Uterus (tissue), 4 donors: Measurements from ENCODE around the gene MTRF1. TPM values are rescaled to one million over a fixed set of nuclear protein-coding genes. Genes with fewer than 3 reads are reported as not detected.

Source experiments
- DNase-seq, 2 donors: peaks; one replicate each; pipeline ENCODE4 v3.0.0-alpha.2; 2019 to 2020
- H3K27ac ChIP-seq, 2 donors: fragments of 200-600 bp; sonication (generic); 1 replicate in 1 of 2; 2 replicates in 1 of 2; pipeline ENCODE4 v1.5.1; 2016 to 2018
- H3K27me3 ChIP-seq, 2 donors: fragments of 200-600 bp; sonication (generic); one replicate each; pipeline ENCODE4 v1.5.1; 2018 to 2019; ENCODE audit warnings: control low read depth in 1 of 2
- H3K36me3 ChIP-seq, 2 donors: fragments of 200-600 bp; sonication (generic); one replicate each; pipeline ENCODE4 v1.5.1; 2019; ENCODE audit warnings: control low read depth in 1 of 2
- H3K4me1 ChIP-seq, 2 donors: fragments of 200-600 bp; sonication (generic); one replicate each; pipeline ENCODE4 v1.5.1; 2018 to 2019; ENCODE audit warnings: control low read depth in 1 of 2
- H3K4me3 ChIP-seq, 2 donors: fragments of 200-600 bp; sonication (generic); 1 replicate in 1 of 2; 2 replicates in 1 of 2; pipeline ENCODE4 v1.5.1; 2018 to 2019; ENCODE audit warnings: mild to moderate bottlenecking in 1 of 2
- H3K9me3 ChIP-seq, 2 donors: fragments of 200-600 bp; sonication (generic); one replicate each; pipeline ENCODE4 v1.5.1; 2019; ENCODE audit warnings: control low read depth in 1 of 2
- POLR2A ChIP-seq, 2 donors: fragments of 450-650 bp; IDR thresholded peaks; one replicate each; pipeline ENCODE4 v1.6.1; 2016; ENCODE audit warnings: antibody characterized with exemption in 2 of 2, mild to moderate bottlenecking in 1 of 2, moderate library complexity in 1 of 2
- intact Hi-C: fragments of 100-400 bp; cut with DNase I; formaldehyde crosslinking; loops from one replicate; pipeline ENCODE4 v1.15.1; 2023; ENCODE audit warnings: low total_unique reads
- total RNA-seq, 4 donors: library from RNA; depleted of rRNA in 3 of 4; stranded (reverse); fragments of >200 nt in 3 of 4; gene quantifications; one replicate each; pipeline versions ENCODE4 v1.1.0 to v1.2.4, GENCODE V29; 2014 to 2023
- TF ChIP-seq, protein P1 (sequence below), 4 experiments: fragments of 200-600 bp in 2 of 4; fragments of 450-650 bp in 2 of 4; sonication (generic) in 2 of 4; IDR thresholded peaks; one replicate each; pipeline ENCODE4 v1.5.1; 2016 to 2019; ENCODE audit warnings: antibody characterized with exemption in 4 of 4, mild to moderate bottlenecking in 2 of 4, moderate library complexity in 1 of 4
- donor health status: DM: yes; HTN: yes; CAD: no.

Gene MTRF1
- total RNA-seq, 4 donors from 2014 or later, result 4.1 to 24.1 (median 13.9) TPM

DNA sequence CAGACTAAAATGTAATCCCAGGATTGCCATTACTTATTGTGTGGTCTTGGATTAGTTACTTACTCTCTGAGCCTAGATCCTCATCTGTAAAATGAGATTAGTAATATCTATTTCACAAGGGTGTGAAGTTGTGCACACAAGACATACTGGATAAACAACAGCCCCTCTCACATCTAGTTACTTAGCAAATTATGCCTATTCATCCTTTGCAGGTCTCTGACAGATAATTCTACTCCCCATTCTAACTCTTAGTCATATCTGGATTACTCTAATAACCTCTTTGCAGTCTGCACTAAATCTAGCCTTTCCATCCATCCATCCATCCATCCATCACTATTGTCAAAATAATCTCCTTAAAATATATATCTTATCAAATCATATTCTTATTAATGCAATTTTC is 12.4 kb downstream of the MTRF1 start:
- Histone ChIP-seq H3K27ac (no peak overlapping the region), H3K4me1 (no peaks in the 10 kb centered on the region), H3K4me3 (no peak overlapping the region), H3K9me3 (no peaks in the 10 kb centered on the region), H3K27me3 (no peaks in the 10 kb centered on the region), H3K36me3 (no peaks in the 10 kb centered on the region)
- TF ChIP-seq, protein P1, sequence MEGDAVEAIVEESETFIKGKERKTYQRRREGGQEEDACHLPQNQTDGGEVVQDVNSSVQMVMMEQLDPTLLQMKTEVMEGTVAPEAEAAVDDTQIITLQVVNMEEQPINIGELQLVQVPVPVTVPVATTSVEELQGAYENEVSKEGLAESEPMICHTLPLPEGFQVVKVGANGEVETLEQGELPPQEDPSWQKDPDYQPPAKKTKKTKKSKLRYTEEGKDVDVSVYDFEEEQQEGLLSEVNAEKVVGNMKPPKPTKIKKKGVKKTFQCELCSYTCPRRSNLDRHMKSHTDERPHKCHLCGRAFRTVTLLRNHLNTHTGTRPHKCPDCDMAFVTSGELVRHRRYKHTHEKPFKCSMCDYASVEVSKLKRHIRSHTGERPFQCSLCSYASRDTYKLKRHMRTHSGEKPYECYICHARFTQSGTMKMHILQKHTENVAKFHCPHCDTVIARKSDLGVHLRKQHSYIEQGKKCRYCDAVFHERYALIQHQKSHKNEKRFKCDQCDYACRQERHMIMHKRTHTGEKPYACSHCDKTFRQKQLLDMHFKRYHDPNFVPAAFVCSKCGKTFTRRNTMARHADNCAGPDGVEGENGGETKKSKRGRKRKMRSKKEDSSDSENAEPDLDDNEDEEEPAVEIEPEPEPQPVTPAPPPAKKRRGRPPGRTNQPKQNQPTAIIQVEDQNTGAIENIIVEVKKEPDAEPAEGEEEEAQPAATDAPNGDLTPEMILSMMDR (IDR thresholded peaks at IDR 0.05), result no peak
- TF ChIP-seq POLR2A (IDR thresholded peaks at IDR 0.05), result no peak
- intact Hi-C loops, result no loop called here
- no peak for DNase-seq

DNA sequence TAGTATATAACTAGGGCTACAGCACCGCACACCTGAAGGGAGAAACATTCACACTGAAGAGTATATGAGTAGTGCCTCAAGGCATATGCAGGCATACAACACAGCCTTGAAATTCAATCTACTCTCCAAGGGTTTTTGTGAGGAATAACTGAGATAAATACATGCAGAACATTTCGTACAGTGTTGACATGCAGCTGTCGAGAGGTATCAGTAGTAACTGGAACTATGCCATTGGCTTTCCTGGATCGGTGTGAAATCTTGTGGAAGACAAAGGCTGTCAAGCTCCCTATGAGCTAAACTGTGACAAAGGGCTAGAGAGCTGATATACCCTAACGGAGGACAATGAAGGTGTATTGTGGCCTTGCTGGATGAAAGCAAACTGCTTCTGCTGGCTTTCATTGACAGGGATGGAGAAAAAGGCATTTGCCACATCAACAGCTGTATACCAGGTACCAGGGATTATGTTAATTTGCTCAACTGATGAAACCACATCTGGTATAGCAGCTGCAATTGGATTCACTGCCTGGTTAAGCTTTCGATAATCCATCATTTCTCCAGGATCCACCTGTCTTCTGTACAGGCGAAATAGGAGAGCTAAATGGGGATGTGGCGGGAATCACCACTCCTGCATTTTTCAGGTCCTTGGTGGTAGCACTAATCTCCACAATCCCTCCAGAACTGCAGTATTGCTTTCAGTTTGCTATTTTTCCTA is 16.3 kb downstream of the MTRF1 start:
- intact Hi-C loops, result no loop called here
- H3K27ac ChIP-seq, result no peak overlapping the region

DNA sequence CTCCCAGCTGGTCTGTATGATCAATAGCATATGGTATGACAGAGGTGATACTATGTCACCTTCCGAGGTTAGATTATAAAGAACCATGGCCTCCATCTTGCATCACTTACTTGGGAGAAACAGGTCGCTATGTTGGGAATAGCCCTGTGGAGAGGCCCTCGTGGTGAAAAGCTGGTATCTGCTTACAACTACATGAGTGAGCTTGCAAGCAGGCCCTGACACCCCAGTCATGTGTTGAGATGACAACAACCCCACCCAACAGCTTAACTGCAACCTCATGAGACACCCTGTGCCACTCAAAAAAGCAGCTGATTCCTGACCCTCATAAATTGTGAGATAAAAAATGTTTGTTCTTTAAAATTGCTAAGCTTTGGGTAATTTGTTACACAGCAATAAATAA is 18.8 kb downstream of the MTRF1 start:
- Histone ChIP-seq H3K4me3 (no peak overlapping the region), H3K27me3 (no peaks in the 10 kb centered on the region), H3K9me3 (no peaks in the 10 kb centered on the region), H3K4me1 (no peaks in the 10 kb centered on the region), H3K27ac (no peak overlapping the region), H3K36me3 (no peaks in the 10 kb centered on the region)
- TF ChIP-seq, protein P1 (IDR thresholded peaks at IDR 0.05), result no peak
- no peak for TF ChIP-seq POLR2A (IDR thresholded peaks at IDR 0.05)
- no peak for DNase-seq
- intact Hi-C loops, result no loop called here

More for the DNA sequence above, 16.3 kb downstream of the MTRF1 start:
- DNase-seq, result no peak
- Histone ChIP-seq H3K4me1 (no peaks in the 10 kb centered on the region), H3K9me3 (no peaks in the 10 kb centered on the region), H3K4me3 (no peak overlapping the region), H3K36me3 (no peaks in the 10 kb centered on the region), H3K27me3 (no peaks in the 10 kb centered on the region)
- TF ChIP-seq, protein P1 (IDR thresholded peaks at IDR 0.05), result no peak
- no peak for TF ChIP-seq POLR2A (IDR thresholded peaks at IDR 0.05)

DNA sequence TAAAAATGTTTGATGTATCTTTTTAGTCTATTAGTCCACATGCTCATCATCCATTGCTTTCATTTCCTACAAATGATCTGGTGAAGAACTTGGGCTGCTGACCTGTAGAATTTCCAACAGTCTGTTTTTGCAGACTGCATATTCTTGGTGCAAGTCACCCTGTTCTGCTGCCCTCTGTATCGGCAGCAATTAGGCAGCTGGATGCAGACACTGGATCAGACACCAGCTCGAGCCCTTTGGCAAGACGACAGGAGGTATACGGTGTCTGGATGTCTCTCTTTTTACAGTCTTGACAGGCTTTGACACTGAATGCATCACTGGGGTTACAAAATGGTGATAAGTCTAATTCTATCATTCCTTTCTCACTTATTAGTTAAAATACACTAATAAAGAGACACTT is 21.8 kb downstream of the MTRF1 start:
- DNase-seq, result no peak
- Histone ChIP-seq H3K4me1 (no peaks in the 10 kb centered on the region), H3K27me3 (no peaks in the 10 kb centered on the region), H3K36me3 (no peaks in the 10 kb centered on the region), H3K9me3 (no peaks in the 10 kb centered on the region), H3K4me3 (no peak overlapping the region), H3K27ac (no peak overlapping the region)
- intact Hi-C loops, result no loop called here
- TF ChIP-seq, protein P1 (IDR thresholded peaks at IDR 0.05), result no peak
- TF ChIP-seq POLR2A (IDR thresholded peaks at IDR 0.05), result no peak

DNA sequence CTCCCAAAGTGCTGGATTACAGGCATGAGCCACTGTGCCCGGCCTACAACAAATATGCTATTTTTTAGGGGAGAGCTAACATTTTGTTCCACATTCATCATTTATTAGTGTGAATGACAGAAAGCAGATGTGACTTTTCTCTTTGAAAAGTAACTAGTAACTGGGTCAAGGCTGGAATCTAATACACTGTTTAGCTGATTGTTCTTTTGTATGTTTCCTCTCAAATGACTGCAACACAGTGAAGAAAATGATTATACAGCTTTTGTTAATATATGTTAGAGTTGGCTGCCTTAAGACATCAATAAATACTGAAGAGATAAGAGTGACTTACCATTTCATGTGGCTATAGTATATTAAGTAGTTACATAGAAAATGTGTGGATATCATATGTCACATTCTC is 27.0 kb downstream of the MTRF1 start:
- no peak overlapping the region for H3K27ac ChIP-seq
- intact Hi-C loops, result no loop called here
- DNase-seq, result no peak
- TF ChIP-seq, protein P1 (IDR thresholded peaks at IDR 0.05), result no peak
- TF ChIP-seq POLR2A (IDR thresholded peaks at IDR 0.05), result no peak
- H3K9me3 ChIP-seq, result no peaks in the 10 kb centered on the region
- no peaks in the 10 kb centered on the region for H3K36me3 ChIP-seq
- H3K27me3 ChIP-seq, result no peaks in the 10 kb centered on the region
- no peak overlapping the region for H3K4me3 ChIP-seq
- no peaks in the 10 kb centered on the region for H3K4me1 ChIP-seq
